ENCODE results near the gene CACNB4. TPM values are rescaled to one million over a fixed set of nuclear protein-coding genes. Genes with fewer than 3 reads are reported as not detected.
"Not testable (repeated sequence)": the region's sequence is repeated elsewhere in the genome, so short reads cannot be mapped to it uniquely, and the experiment has no call there.

The CACNB4 gene
- polyA plus RNA-seq, 1 experiment: 0.12 TPM

DNA sequence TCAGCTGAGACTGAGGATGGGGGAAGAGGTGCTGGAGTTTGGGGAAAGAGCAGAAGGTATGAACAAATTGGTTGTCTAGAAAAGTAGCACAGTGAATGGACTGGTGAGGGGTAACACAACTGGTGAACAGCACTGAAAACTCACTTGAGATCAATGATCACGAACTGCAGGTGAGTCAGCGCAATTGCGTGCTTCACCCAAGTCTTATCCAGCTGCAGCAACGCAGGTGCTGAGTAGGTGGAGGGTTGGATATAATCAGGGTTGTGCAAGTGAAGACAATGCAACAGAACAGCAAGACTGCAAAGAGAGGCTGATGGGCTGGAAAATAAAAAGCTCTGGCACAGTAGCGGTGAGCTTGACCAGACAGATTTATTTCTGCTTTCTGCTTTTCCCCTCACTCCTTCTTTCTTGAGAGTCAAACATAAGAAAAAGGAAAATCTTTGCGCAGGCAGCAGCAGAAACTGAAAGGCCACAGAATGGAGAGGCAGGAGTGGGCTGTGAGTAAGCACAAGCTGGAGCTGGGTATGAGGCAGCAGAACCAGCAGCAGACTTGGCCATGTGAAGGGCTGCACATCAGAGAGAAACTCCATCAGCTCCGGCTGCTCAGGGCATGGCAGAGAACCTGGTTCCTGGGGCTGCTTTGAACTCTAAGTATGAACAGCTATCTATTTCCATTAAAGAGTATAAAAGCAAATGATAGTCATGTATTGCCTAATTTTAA lies 171.2 kb downstream of the CACNB4 start:
- H3K36me3 ChIP-seq (ENCODE audit: control insufficient read depth, insufficient read depth, low read length): no peaks in the 10 kb centered on the region
- no peaks in the 10 kb centered on the region for H3K27me3 ChIP-seq (ENCODE audit: control insufficient read depth, insufficient read depth, low read length)
- ChIA-PET POLR2A (no interaction called here), CTCF (interaction anchor here (0.6 kb wide), 1 partner anchor 180 kb away, joined by 3 read pairs; no protein-coding TSS in a partner anchor)
- no peak for DNase-seq (ENCODE audit: low read depth)
- TF ChIP-seq CTCF (IDR thresholded peaks at IDR 0.05; ENCODE audit: insufficient read depth, low read depth, low read length): no peak
- H3K4me3 ChIP-seq (ENCODE audit: low read depth, low read length): no peak overlapping the region

- Histone ChIP-seq H3K36me3 (ENCODE audit: control insufficient read depth, insufficient read depth, low read length) (no peaks in the 10 kb centered on the region), H3K27me3 (ENCODE audit: control insufficient read depth, insufficient read depth, low read length) (no peaks in the 10 kb centered on the region), H3K4me3 (ENCODE audit: low read depth, low read length) (no peak overlapping the region)
- no peak for TF ChIP-seq CTCF (IDR thresholded peaks at IDR 0.05; ENCODE audit: insufficient read depth, low read depth, low read length)
- ChIA-PET CTCF (no interaction called here), POLR2A (no interaction called here)
- DNase-seq (ENCODE audit: low read depth): no peak
These were observed 175.8 kb downstream of the CACNB4 start for GRCh38 chr2:151922845-151923666.

DNA sequence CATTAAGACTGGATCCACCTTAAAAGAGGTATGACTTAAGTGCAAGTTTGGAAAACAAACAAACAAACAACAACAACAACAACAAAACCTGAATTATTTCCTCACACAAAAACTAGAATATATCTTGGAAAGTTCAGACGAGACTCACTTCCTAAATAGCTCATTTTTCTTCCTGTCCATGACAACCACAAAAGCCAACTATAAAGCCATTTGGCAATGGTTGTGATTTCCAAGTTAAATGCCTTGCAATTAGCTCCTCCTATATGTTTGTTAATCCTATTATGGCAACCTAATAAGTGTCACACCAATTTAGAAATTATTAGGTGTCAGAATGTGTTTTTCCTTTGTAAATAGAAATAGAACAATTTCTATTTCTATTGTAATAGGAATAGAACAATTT lies 179.1 kb downstream of the CACNB4 start:
- no peaks in the 10 kb centered on the region for H3K27me3 ChIP-seq (ENCODE audit: control insufficient read depth, insufficient read depth, low read length)
- ChIA-PET CTCF (no interaction called here), POLR2A (no interaction called here)
- DNase-seq (ENCODE audit: low read depth): no peak
- no peak overlapping the region for H3K4me3 ChIP-seq (ENCODE audit: low read depth, low read length)
- no peak for TF ChIP-seq CTCF (IDR thresholded peaks at IDR 0.05; ENCODE audit: insufficient read depth, low read depth, low read length)
- no peaks in the 10 kb centered on the region for H3K36me3 ChIP-seq (ENCODE audit: control insufficient read depth, insufficient read depth, low read length)

DNA sequence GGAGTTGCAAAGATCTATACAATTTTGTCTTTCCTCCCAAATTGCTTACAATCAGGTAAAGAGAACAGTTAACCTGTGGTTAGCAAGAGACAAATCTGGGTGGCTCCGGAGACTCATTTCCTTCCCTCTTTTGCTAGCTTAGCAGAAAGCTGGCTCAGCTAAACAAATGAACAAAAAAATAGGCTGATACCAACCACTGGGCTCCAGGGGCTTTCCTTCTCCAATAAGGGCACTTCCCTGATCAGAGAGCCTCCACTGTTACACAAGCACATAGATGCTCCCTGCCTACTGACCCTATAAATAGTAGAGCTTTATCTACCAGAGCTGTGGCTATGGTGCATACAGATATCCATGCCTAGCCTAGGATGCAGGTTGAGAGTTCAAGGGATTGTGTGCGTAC lies 180.5 kb downstream of the CACNB4 start:
- ChIA-PET POLR2A (no interaction called here), CTCF (no interaction called here)
- no peak for TF ChIP-seq CTCF (IDR thresholded peaks at IDR 0.05; ENCODE audit: insufficient read depth, low read depth, low read length)
- no peak for DNase-seq (ENCODE audit: low read depth)
- no peaks in the 10 kb centered on the region for H3K36me3 ChIP-seq (ENCODE audit: control insufficient read depth, insufficient read depth, low read length)
- no peak overlapping the region for H3K4me3 ChIP-seq (ENCODE audit: low read depth, low read length)
- H3K27me3 ChIP-seq (ENCODE audit: control insufficient read depth, insufficient read depth, low read length): no peaks in the 10 kb centered on the region

DNA sequence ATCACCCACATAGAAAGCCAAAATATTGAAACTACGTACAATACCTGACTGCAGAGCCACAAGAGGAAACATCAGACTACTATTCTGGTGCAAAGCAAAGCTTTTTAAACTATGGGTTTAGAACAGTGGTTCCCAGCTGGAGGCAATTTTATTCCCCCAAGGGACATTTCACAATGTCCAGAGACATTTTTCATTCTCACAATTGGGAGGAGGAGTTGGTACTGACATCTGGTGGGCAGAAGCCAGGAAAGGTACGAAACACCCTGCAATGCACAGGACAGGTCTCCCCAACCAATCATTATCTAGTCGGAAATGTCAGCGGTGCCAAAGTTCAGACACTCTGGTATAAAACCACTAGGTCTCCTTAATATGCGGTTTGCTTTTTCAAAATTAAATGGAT lies 182.2 kb downstream of the CACNB4 start:
- TF ChIP-seq CTCF (IDR thresholded peaks at IDR 0.05; ENCODE audit: insufficient read depth, low read depth, low read length): no peak
- ChIA-PET POLR2A (no interaction called here), CTCF (no interaction called here)
- H3K4me3 ChIP-seq (ENCODE audit: low read depth, low read length): no peak overlapping the region
- no peak for DNase-seq (ENCODE audit: low read depth)
- no peaks in the 10 kb centered on the region for H3K27me3 ChIP-seq (ENCODE audit: control insufficient read depth, insufficient read depth, low read length)
- no peaks in the 10 kb centered on the region for H3K36me3 ChIP-seq (ENCODE audit: control insufficient read depth, insufficient read depth, low read length)

- H3K36me3 ChIP-seq (ENCODE audit: control insufficient read depth, insufficient read depth, low read length); CTCF ChIA-PET; POLR2A ChIA-PET; H3K27me3 ChIP-seq (ENCODE audit: control insufficient read depth, insufficient read depth, low read length); H3K4me3 ChIP-seq (ENCODE audit: low read depth, low read length); DNase-seq (ENCODE audit: low read depth): not testable (repeated sequence)
These were observed 183.2 kb downstream of the CACNB4 start for GRCh38 chr2:151915629-151916025.

Data from BJ (cell line).